NAMALWA (cell line): ENCODE measurements around the gene ECM1.

Experiments used
- DNase-seq: peaks from one replicate; pipeline ENCODE4 v3.0.0-alpha.2; 2015; ENCODE audit warnings: low spot score

The ECM1 gene

DNA sequence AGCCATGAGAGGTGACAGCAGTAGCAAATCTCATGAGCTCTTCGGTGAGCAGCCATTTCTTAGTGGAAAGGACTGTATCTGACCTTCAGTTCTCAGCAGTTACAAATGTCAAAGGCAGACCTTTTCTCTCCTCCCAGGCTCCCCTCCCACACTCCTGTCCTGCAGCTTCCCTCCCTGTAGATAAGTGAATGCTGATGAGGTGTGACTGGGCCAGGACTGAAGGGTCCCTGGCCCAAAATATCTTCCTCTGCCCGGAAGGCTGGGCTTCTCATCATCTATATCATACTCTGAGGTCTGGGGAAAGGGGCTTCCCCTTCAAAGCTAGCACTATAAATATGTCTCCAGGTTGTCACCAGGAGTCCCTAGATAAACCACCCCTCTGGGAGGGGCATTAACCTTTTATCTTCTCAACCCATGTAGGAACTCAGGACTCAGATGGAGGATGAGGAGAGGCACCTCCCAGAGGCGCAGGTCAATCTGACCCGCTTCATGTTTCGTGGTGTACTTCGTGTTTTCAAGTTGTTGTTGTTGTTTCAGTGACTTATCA, 37.6 kb downstream of the ECM1 start:
- no peak for DNase-seq

DNA sequence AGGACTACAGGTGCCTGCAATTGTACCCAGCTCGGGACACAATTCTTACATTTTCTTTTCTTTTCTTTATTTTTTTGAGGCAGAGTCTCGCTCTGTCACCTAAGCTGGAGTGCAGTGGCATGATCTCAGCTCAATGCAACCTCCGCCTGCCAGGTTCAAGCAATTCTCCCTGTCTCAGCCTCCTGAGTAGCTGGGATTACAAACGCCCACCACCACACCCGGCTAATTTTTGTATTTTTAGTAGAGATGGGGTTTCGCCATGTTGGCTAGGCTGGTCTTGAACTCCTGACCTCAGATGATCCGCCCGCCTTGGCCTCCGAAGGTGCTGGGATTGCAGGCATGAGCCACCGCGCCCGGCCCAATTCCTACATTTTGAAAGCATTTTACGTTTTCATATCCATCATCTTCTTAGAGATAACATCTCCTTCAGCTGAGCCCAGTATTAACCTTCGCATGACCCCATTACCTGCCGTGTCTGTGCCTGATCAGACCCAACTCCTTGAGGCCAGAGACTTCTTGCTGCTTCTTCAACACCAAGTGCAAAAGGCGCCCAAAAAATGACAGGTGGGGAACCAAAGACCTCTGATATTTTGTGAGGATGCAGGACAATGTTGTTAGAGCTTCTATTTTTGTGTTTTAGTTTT, 38.5 kb downstream of the ECM1 start:
- no peak for DNase-seq

DNA sequence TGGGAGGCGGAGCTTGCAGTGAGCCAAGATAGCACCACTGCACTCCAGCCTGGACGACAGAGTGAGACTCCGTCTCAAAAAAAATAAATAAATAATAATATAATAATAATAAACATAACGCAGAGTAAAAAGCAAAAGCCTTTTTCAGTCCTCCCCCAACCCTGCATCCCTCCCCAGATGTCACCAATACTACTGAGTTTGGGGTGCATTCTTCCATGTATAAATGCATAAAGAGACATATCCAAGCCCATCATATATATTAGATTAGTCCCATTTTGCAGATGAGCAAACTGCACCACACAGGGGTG, 40.4 kb downstream of the ECM1 start:
- no peak for DNase-seq

- no peak for DNase-seq
Observed at GRCh38 chr1:150548632-150549495, 41.0 kb downstream of the ECM1 start, which contains the start of gene ADAMTSL4. ADAMTSL4 (plus strand) TSS chr1:150549408; CDS start chr1:150552289, 2,881 bp downstream.

GRCh38 chr1:150549496-150550221, 41.8 kb downstream of the ECM1 start:
- DNase-seq: no peak

DNA sequence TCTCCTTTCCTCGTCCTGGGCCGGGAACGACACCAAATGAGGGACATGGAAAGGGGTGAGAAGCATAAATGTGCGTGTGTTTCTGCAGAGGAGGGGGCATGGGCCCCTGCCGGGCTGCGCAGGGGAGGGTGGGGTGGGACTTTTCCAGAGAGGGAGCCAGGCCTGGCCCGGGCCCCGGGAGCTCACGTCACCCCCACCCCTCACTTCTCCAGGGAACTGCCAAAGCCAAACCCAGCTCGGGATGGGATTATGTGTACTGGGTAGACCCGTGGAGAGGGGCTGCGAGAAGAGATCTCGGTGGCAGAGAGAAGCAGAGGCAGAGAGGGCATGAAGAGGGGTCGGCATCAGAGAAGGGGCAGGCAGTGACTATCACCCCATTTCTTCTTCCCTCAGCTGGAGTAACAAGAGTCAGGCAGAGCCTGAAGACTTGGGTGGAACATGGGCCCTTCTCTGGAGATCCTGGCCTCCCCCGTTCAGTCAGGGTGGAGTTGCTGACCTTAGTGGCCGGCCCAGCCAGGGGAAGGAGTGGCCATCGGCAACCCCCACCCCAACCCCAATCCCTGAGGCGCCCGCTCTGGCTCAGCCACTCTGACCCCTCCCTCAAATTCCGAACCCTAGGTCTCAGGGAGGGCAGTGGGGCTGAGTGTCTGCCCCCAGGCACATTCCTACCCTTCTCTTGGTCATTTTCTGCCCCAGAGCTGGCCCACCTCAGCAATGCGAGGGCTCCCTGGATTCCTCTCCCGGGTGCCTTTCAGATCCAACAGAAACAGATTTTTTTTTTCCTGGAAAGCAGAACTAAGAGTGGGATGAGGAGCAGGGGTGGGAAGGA, 42.5 kb downstream of the ECM1 start:
- no peak for DNase-seq

DNA sequence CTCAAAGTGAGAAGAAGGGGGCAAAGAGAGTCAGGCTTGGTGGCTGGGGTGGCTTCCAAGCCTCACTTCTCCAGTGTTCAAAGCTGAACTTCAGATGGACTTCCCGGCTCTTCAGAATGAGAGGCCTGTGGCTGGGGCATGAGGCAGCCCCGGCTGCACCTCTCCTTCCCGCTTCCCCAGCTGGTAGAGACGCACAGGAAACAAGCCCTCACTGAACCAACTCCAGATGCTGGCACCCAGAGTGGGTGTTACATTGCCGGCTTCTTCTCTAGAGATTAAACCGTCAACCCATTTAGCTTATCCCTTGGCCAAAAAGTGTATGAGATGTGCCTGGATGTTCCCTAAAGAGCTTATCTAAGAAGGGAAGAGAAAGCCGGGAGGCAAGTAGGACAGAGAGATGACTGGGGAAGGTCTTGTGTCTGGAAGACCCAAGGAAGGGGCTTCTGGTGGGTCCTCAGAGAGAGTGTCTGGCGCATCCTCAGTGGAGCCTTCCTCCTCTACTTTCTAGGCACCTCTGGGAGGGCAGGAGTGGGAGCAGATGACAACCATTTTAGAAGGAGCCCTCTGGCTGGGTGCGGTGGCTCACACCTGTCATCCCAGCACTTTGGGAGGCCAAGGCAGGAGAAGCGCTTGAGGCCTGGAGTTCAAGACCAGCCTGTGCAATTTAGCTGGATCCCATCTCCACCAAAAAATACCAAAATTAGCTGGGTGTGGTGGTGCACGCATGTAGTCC, 43.3 kb downstream of the ECM1 start:
- DNase-seq: no peak

DNA sequence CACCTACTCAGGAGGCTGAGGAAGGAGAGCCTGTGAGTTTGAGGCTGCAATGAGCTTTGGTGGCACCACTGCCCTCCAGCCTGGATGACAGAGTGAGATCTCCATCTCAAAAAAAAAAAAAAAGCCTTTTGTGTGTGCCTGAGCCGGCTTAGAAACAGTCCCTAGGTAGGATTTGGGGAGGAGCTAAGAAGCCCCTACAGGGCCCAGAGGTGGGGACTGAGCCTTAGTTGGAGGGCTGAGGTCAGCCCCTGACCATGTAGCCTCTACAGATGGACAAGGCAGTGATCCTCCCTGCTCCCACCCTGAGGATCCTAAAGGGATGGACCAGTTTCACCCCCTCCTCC, 43.8 kb downstream of the ECM1 start:
- no peak for DNase-seq

DNA sequence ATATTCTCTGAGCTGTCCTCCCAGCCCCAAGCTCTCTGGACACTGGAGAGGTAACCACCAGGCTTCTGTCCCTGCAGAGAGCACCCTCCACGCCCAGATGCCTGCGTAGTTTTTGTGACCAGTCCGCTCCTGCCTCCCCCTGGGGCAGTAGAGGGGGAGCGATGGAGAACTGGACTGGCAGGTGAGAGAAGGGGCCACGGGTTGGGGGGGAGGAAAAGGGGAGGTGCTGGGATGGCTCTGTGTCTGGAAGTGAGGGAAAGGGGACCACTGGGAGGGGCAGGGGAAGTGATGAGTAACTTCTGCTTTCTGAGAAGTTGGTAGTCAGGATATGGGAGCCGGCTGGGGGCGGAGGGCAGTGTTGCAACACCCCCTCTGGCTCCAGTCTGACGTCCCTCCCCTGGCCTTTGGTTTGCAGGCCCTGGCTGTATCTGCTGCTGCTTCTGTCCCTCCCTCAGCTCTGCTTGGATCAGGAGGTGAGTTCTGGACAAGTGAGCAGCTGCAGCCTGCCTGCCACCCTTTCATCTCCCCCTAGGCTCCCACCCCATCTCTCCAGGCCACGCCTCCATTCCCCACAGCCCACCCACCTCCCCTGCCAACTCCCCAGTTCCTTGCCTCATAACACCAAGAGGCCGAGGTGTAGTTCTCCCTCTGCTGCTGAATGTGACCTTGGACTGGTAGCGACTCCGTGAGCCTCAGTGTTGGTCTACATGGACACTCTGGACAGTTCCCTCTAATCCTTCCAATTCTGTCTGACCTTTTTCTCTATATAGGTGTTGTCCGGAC, 44.4 kb downstream of the ECM1 start:
- DNase-seq: no peak

DNA sequence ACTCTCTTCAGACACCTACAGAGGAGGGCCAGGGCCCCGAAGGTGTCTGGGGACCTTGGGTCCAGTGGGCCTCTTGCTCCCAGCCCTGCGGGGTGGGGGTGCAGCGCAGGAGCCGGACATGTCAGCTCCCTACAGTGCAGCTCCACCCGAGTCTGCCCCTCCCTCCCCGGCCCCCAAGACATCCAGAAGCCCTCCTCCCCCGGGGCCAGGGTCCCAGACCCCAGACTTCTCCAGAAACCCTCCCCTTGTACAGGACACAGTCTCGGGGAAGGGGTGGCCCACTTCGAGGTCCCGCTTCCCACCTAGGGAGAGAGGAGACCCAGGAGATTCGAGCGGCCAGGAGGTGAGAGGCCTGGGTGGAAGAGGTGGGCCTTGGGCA, 45.0 kb downstream of the ECM1 start:
- DNase-seq: no peak

DNA sequence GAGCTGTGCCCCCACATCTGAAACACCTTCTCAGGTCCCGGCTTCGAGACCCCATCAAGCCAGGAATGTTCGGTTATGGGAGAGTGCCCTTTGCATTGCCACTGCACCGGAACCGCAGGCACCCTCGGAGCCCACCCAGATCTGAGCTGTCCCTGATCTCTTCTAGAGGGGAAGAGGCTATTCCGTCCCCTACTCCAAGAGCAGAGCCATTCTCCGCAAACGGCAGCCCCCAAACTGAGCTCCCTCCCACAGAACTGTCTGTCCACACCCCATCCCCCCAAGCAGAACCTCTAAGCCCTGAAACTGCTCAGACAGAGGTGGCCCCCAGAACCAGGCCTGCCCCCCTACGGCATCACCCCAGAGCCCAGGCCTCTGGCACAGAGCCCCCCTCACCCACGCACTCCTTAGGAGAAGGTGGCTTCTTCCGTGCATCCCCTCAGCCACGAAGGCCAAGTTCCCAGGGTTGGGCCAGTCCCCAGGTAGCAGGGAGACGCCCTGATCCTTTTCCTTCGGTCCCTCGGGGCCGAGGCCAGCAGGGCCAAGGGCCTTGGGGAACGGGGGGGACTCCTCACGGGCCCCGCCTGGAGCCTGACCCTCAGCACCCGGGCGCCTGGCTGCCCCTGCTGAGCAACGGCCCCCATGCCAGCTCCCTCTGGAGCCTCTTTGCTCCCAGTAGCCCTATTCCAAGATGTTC, 45.6 kb downstream of the ECM1 start:
- no peak for DNase-seq

GRCh38 chr1:150554086-150554452, 46.2 kb downstream of the ECM1 start:
- DNase-seq: no peak

DNA sequence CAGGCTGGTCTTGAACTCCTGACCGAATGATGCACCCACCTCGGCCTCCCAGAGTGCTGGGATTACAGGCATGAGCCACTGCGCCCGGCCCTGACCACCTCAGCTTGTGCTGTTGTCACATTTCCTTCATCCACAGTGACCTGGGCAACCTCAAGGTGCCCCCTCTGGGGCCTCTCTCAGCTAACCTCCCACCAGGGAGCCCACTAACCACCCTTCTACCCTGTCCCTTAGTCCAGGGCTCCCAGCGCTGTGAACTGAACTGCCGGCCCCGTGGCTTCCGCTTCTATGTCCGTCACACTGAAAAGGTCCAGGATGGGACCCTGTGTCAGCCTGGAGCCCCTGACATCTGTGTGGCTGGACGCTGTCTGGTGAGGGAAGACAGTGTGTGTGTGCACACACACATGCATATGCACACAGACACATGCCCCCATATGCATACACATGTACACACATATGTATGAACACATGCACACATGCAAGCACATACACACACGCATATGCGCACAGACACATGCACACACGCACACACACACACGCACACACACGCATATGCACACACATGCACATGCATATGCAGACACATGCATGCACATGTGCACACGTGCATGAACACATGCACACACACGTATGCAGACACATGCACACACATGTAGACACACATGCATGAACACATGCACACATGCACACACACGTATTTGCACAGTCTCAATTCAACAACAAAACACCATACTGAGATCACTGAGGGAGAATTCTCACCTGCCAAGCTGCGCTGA, 47.5 kb downstream of the ECM1 start:
- DNase-seq: no peak

- no peak for DNase-seq
Observed at GRCh38 chr1:150555971-150556865, 48.3 kb downstream of the ECM1 start.

- no peak for DNase-seq
Observed at GRCh38 chr1:150557065-150557600, 49.2 kb downstream of the ECM1 start.

GRCh38 chr1:150557813-150558212, 49.9 kb downstream of the ECM1 start:
- DNase-seq: no peak

- DNase-seq: no peak
Observed at GRCh38 chr1:150558303-150558704, 50.4 kb downstream of the ECM1 start.
